ENCODE results near the gene IL24. TPM values are rescaled to one million over a fixed set of nuclear protein-coding genes. Genes with fewer than 3 reads are reported as not detected.

The IL24 gene
- total RNA-seq, 1 donor from 2014 or later = not detected

GRCh38 chr1:206868264-206868663 is 29.0 kb upstream of the IL24 start:
- Mint-ChIP-seq H3K4me1 (ENCODE audit: low read depth, unreplicated experiment) (no peaks in the 10 kb centered on the region), H3K27me3 (ENCODE audit: unreplicated experiment) (peaks cover 2% of the 10 kb centered on the region), H3K9me3 (ENCODE audit: unreplicated experiment) (peaks cover 1% of the 10 kb centered on the region), H3K4me3 (ENCODE audit: unreplicated experiment) (no peak overlapping the region), H3K36me3 (ENCODE audit: unreplicated experiment) (no peaks in the 10 kb centered on the region), H3K27ac (ENCODE audit: unreplicated experiment) (no peak overlapping the region)
- TF ChIP-seq CTCF (IDR thresholded peaks at IDR 0.05; ENCODE audit: partially characterized antibody, unreplicated experiment) = no peak
- no peak for DNase-seq

GRCh38 chr1:206872139-206872538 is 25.1 kb upstream of the IL24 start:
- Mint-ChIP-seq H3K4me1 (ENCODE audit: low read depth, unreplicated experiment) (no peaks in the 10 kb centered on the region), H3K36me3 (ENCODE audit: unreplicated experiment) (no peaks in the 10 kb centered on the region), H3K4me3 (ENCODE audit: unreplicated experiment) (no peak overlapping the region), H3K9me3 (ENCODE audit: unreplicated experiment) (peaks cover 1% of the 10 kb centered on the region), H3K27ac (ENCODE audit: unreplicated experiment) (no peak overlapping the region), H3K27me3 (ENCODE audit: unreplicated experiment) (peaks cover 2% of the 10 kb centered on the region)
- DNase-seq = no peak
- TF ChIP-seq CTCF (IDR thresholded peaks at IDR 0.05; ENCODE audit: partially characterized antibody, unreplicated experiment) = no peak

GRCh38 chr1:206873603-206874188 is 23.5 kb upstream of the IL24 start:
- H3K36me3 Mint-ChIP-seq (ENCODE audit: unreplicated experiment) = peaks cover 4% of the 10 kb centered on the region
- H3K4me1 Mint-ChIP-seq (ENCODE audit: low read depth, unreplicated experiment) = no peaks in the 10 kb centered on the region
- H3K4me3 Mint-ChIP-seq (ENCODE audit: unreplicated experiment) = no peak overlapping the region
- DNase-seq = no peak
- H3K9me3 Mint-ChIP-seq (ENCODE audit: unreplicated experiment) = peaks cover 3% of the 10 kb centered on the region
- no peak for TF ChIP-seq CTCF (IDR thresholded peaks at IDR 0.05; ENCODE audit: partially characterized antibody, unreplicated experiment)
- no peaks in the 10 kb centered on the region for H3K27me3 Mint-ChIP-seq (ENCODE audit: unreplicated experiment)
- no peak overlapping the region for H3K27ac Mint-ChIP-seq (ENCODE audit: unreplicated experiment)

- Mint-ChIP-seq H3K4me3 (ENCODE audit: unreplicated experiment) (no peak overlapping the region), H3K4me1 (ENCODE audit: low read depth, unreplicated experiment) (no peaks in the 10 kb centered on the region), H3K36me3 (ENCODE audit: unreplicated experiment) (peaks cover 4% of the 10 kb centered on the region), H3K9me3 (ENCODE audit: unreplicated experiment) (peaks cover 2% of the 10 kb centered on the region), H3K27me3 (ENCODE audit: unreplicated experiment) (no peaks in the 10 kb centered on the region), H3K27ac (ENCODE audit: unreplicated experiment) (no peak overlapping the region)
- DNase-seq = no peak
- TF ChIP-seq CTCF (IDR thresholded peaks at IDR 0.05; ENCODE audit: partially characterized antibody, unreplicated experiment) = no peak
These were observed 21.4 kb upstream of the IL24 start for GRCh38 chr1:206875752-206876377.

GRCh38 chr1:206878456-206878855 is 18.8 kb upstream of the IL24 start:
- peaks cover 4% of the 10 kb centered on the region for H3K36me3 Mint-ChIP-seq (ENCODE audit: unreplicated experiment)
- peaks cover 2% of the 10 kb centered on the region for H3K9me3 Mint-ChIP-seq (ENCODE audit: unreplicated experiment)
- no peak overlapping the region for H3K27ac Mint-ChIP-seq (ENCODE audit: unreplicated experiment)
- DNase-seq = no peak
- H3K27me3 Mint-ChIP-seq (ENCODE audit: unreplicated experiment) = no peaks in the 10 kb centered on the region
- no peak for TF ChIP-seq CTCF (IDR thresholded peaks at IDR 0.05; ENCODE audit: partially characterized antibody, unreplicated experiment)
- no peak overlapping the region for H3K4me3 Mint-ChIP-seq (ENCODE audit: unreplicated experiment)
- H3K4me1 Mint-ChIP-seq (ENCODE audit: low read depth, unreplicated experiment) = no peaks in the 10 kb centered on the region
